NCI-H146 treated with DMSO at 0.1 percent for 48 hours (cell line): ENCODE data around the gene ANKFN1.

Experiments
- DNase-seq: peaks from one replicate; lab custom pipeline; 2025; ENCODE audit not compliant: unreplicated experiment; lab: John Stamatoyannopoulos, UW

Gene ANKFN1

DNA sequence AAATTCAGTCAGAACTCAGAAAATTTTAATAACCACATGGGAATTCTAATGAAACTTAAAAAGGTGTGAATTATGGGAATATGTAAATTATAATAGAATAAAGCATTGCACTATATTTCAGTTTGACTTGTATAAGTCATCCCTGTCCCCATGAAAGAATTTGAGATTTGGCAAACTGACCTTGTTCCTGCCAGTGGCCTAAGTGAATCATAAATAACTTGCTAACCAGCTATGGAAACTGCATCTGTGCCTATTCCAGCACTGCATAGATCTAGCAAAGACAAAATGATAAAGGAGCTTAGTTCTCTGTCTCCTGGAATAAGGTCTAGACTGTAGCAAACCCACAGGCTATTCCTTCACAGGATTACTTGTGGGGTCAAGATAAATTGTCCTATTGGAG, 333.5 kb downstream of the ANKFN1 start:
- DNase-seq = no peak

DNA sequence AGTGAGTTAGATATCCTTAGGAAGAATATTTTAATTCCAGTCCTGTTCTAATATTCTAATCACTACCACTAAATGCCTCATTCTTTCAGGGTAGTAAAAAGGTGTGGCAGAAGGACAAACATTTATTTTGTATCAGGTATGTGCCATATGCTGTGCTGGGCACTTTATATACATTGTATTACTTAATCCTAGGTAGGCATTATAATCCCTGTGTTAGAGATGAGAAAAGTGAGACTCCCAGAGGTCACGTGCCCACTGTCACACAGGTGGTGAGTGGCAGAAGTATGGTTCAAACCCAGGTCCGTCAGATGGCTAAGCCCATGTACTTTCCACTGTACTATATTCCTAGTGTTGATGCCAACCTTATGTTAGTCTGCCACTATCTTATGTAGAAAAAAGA, 335.5 kb downstream of the ANKFN1 start:
- no peak for DNase-seq

DNA sequence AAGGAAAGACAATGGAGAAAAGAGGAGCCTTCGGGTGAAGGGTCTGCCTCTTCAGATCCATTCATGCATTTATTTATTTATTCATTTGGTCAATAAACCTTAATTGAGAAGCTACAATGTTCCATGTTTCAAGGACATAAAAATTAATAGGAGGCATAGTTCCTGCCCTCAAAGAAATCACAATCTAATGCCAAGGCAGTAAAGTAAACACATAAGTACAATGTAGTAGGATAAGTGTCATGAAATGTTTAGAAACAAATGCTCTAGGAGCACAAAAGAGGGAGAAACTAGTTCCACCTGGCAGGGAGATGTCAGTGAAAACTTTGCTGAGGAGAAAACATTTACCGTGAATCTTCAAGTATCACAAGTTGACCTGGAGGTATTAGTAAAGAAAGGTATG, 336.7 kb downstream of the ANKFN1 start:
- no peak for DNase-seq

GRCh38 chr17:56495556-56495955, 342.3 kb downstream of the ANKFN1 start:
- DNase-seq = no peak

GRCh38 chr17:56497132-56497531, 343.9 kb downstream of the ANKFN1 start:
- no peak for DNase-seq

- no peak for DNase-seq
Measured at GRCh38 chr17:56499799-56500388, 346.6 kb downstream of the ANKFN1 start.

DNA sequence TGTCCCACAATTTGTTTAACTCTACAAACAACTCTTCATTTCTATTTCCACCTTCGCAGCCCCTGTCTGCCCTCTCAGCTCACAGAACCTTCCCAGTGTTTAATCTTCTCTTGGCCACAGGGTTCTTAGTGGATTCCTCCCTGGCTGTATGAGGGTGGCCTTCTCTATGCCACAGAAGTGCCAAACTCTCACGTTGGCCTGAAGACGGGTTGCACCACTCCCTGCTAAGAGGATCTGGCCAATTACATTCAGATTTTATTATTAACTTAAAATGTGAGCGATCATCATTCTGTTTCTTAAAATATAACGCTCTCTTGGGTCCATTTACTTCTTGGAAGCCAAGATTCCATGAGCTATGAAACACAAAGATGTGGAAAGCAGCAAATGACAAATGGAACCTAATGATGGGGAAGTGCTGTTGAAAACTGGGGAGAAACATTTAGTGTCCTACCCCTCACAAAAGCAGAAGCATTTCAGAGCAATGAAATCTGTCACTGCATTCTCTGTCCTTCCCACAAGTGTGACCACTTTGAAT, 348.9 kb downstream of the ANKFN1 start:
- DNase-seq = no peak

- DNase-seq = no peak
Measured at GRCh38 chr17:56505154-56505756, 352.0 kb downstream of the ANKFN1 start.

- no peak for DNase-seq
Measured at GRCh38 chr17:56506349-56506748, 353.1 kb downstream of the ANKFN1 start.

GRCh38 chr17:56510554-56511342, 357.5 kb downstream of the ANKFN1 start:
- no peak for DNase-seq

- no peak for DNase-seq
Measured at GRCh38 chr17:56514264-56514663, 361.0 kb downstream of the ANKFN1 start.

DNA sequence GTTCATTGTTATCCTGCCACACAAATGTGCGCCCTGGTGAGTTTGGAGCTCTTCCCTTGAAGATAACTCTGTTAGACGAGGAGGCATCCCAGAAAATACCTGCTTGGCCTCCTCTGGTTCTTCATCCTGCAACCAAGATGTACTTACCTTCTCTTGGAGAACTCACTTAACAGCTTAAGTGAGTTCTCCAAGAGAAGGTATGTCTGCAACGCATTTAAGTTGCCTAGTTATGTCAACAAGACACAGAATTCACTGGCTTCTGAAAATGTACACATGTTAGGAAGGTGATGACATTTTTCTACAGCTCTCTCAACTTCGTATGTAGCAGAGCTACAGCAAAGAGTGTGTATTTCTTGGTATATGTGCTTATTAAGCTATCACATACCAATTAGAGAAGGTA, 361.6 kb downstream of the ANKFN1 start:
- DNase-seq = no peak

- no peak for DNase-seq
Measured at GRCh38 chr17:56521414-56522141, 368.3 kb downstream of the ANKFN1 start.

DNA sequence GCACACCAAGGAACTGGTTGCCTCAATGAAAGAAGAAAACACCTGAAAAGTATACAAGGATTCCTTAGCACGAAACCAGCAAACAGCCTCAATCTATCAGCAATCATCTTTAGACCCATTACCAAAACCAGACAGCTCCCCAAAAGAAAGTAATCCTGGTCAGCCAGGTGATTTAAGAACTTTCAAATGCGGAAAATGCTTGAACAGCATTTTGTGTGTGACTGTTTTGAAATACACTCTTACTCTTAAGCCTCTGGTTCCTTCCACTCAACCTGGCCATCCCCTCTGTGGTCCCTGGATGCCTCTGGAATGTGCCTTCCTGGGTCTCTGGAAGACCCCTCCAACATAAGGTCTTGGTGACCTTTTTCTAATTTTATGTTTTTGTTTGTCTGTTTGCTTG, 369.8 kb downstream of the ANKFN1 start:
- no peak for DNase-seq

- no peak for DNase-seq
Measured at GRCh38 chr17:56528696-56529095, 375.4 kb downstream of the ANKFN1 start.

GRCh38 chr17:56532926-56533325, 379.7 kb downstream of the ANKFN1 start:
- DNase-seq = no peak

- DNase-seq = no peak
Measured at GRCh38 chr17:56536766-56537165, 383.5 kb downstream of the ANKFN1 start.

DNA sequence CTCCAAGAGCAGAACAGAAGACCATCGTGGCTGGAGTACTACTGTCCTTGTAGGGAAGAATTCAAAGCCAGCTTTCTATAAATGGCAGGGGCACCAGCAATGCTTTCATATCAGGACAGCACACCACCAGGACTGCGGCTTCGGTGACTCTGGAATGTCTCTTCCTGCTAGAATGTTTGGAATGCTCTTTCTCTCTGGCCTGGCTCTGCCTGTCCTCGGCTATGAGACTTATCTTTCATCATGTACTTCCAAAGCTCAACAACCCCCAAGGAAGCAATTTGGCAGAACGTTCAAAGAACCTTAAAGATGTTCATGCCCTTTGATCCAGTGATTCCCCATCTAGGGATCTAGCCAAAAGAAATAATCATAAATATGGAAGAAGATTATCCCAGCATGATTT, 387.6 kb downstream of the ANKFN1 start:
- no peak for DNase-seq

- no peak for DNase-seq
Measured at GRCh38 chr17:56543280-56543679, 390.0 kb downstream of the ANKFN1 start.

- no peak for DNase-seq
Measured at GRCh38 chr17:56545106-56545505, 391.8 kb downstream of the ANKFN1 start.

DNA sequence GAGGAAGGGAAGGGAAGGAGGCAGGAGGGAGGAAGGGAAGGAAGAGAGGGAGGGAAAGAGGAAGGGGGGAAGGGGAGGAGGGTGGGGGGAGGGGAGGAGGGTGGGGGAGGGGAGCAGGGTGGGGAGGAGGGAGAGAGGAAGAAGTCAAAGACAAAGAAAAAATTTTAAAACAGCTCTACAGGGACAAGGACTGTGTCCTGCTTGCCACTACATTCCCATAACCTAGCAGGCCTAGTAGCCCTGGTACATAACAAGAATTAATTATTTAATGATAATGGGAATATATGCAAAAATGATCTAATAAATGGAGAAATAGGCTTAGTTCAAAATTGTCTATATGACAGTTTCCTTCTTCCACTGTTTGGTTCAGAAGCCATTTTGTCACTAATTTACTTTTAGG, 392.7 kb downstream of the ANKFN1 start:
- no peak for DNase-seq
